HEK293T (cell line): ENCODE measurements around the gene C20orf204.

Experiments
- CTCF ChIA-PET: fragments of 350-600 bp; formaldehyde crosslinking; extraction: SDS; loops from one replicate; lab custom pipeline; 2021; ENCODE audit warnings: antibody characterized with exemption, inconsistent platforms; lab: Yijun Ruan, JAX
- POLR2A ChIA-PET: fragments of 350-600 bp; formaldehyde crosslinking; extraction: SDS; loops from one replicate; lab custom pipeline; 2020; ENCODE audit warnings: antibody characterized with exemption, inconsistent platforms; lab: Yijun Ruan, JAX
- DNase-seq: peaks from one replicate; pipeline ENCODE4 v3.0.0; 2012; ENCODE audit warnings: mixed read lengths; ENCODE audit errors: extremely low spot score
- ARNT ChIP-seq: fragments of 450-650 bp; IDR thresholded peaks from 2 replicates; pipeline ENCODE4 v1.6.1; 2017; ENCODE audit warnings: mild to moderate bottlenecking
- BHLHE40 ChIP-seq: fragments of 450-650 bp; IDR thresholded peaks from 2 replicates; pipeline ENCODE4 v1.6.1; 2016; ENCODE audit warnings: mild to moderate bottlenecking, moderate library complexity, borderline replicate concordance
- CTBP1 ChIP-seq: fragments of 450-650 bp; IDR thresholded peaks from 2 replicates; pipeline ENCODE4 v1.6.1; 2016; ENCODE audit warnings: borderline replicate concordance
- ELF4 ChIP-seq: fragments of 450-650 bp; IDR thresholded peaks from 2 replicates; pipeline ENCODE4 v1.6.1; 2017; ENCODE audit warnings: antibody characterized with exemption
- FOXA1 ChIP-seq: fragments of 450-650 bp; IDR thresholded peaks from 2 replicates; pipeline ENCODE4 v1.6.1; 2016; ENCODE audit warnings: mild to moderate bottlenecking
- FOXK2 ChIP-seq: fragments of 450-650 bp; IDR thresholded peaks from 2 replicates; pipeline ENCODE4 v1.6.1; 2016; ENCODE audit warnings: mild to moderate bottlenecking
- FOXM1 ChIP-seq: fragments of 450-650 bp; IDR thresholded peaks from 2 replicates; pipeline ENCODE4 v1.6.1; 2017; ENCODE audit warnings: mild to moderate bottlenecking, borderline replicate concordance
- HDGF ChIP-seq: fragments of 450-650 bp; IDR thresholded peaks from 2 replicates; pipeline ENCODE4 v1.6.1; 2017; ENCODE audit warnings: antibody characterized with exemption, borderline replicate concordance
- L3MBTL2 ChIP-seq: fragments of 450-650 bp; conservative IDR thresholded peaks from 2 replicates; pipeline ENCODE4 v1.6.1; 2016; ENCODE audit warnings: mild to moderate bottlenecking
- LEF1 ChIP-seq: fragments of 450-650 bp; IDR thresholded peaks from 2 replicates; pipeline ENCODE4 v1.6.1; 2017; ENCODE audit warnings: mild to moderate bottlenecking, borderline replicate concordance
- NFRKB ChIP-seq: fragments of 450-650 bp; IDR thresholded peaks from 2 replicates; pipeline ENCODE4 v1.6.1; 2016; ENCODE audit warnings: mild to moderate bottlenecking, moderate library complexity
- PKNOX1 ChIP-seq: fragments of 450-650 bp; IDR thresholded peaks from 2 replicates; pipeline ENCODE4 v1.6.1; 2016
- SP1 ChIP-seq: fragments of 450-650 bp; IDR thresholded peaks from 2 replicates; pipeline ENCODE4 v1.6.1; 2017
- SUZ12 ChIP-seq: fragments of 450-650 bp; IDR thresholded peaks from 2 replicates; pipeline ENCODE4 v1.6.1; 2016; ENCODE audit warnings: mild to moderate bottlenecking
- TARDBP ChIP-seq: fragments of 450-650 bp; IDR thresholded peaks from 2 replicates; pipeline ENCODE4 v1.6.1; 2016
- ZNF384 ChIP-seq: fragments of 450-650 bp; IDR thresholded peaks from 2 replicates; pipeline ENCODE4 v1.6.1; 2016

Gene C20orf204

GRCh38 chr20:64063389-64064144, 27.6 kb downstream of the C20orf204 start:
- no peak for DNase-seq
- POLR2A ChIA-PET = interaction anchor here (0.6 to 1.9 kb wide), 20 partner anchors 9 to 92 kb away, joined by 3 to 38 read pairs (median 5); partner anchors contain the start of genes OPRL1, RGS19 and SAMD10

GRCh38 chr20:64064145-64064698, 28.2 kb downstream of the C20orf204 start:
- ChIA-PET POLR2A (interaction anchor here (1.4 to 1.6 kb wide), 2 partner anchors 11 to 15 kb away, joined by 3 to 5 read pairs; partner anchors contain the start of genes OPRL1 and RGS19), CTCF (no interaction called here)
- TF ChIP-seq SP1 = no peak
- TF ChIP-seq ZNF384 = no peak
- no peak for TF ChIP-seq BHLHE40
- no peak for TF ChIP-seq FOXK2
- TF ChIP-seq SUZ12 = no peak
- no peak for TF ChIP-seq TARDBP
- TF ChIP-seq PKNOX1 = no peak
- no peak for TF ChIP-seq CTBP1
- TF ChIP-seq FOXM1 = no peak
- no peak for TF ChIP-seq ARNT
- no peak for TF ChIP-seq ELF4
- TF ChIP-seq L3MBTL2 = no peak
- TF ChIP-seq NFRKB = no peak
- TF ChIP-seq LEF1 = no peak
- TF ChIP-seq FOXA1 = no peak
- no peak for TF ChIP-seq HDGF
- DNase-seq = no peak

More at GRCh38 chr20:64063389-64064144, 27.6 kb downstream of the C20orf204 start:
- CTCF ChIA-PET = interaction anchor here (1.4 kb wide), 1 partner anchor 83 kb away, joined by 5 read pairs; the partner anchor contains the start of gene PRPF6
- TF ChIP-seq ARNT (no peak), ELF4 (no peak), ZNF384 (no peak), HDGF (no peak), SUZ12 (no peak), TARDBP (no peak), FOXA1 (no peak), L3MBTL2 (no peak), FOXM1 (no peak)

GRCh38 chr20:64065062-64065973, 29.3 kb downstream of the C20orf204 start:
- DNase-seq = no peak
- ChIA-PET CTCF (no interaction called here), POLR2A (interaction anchor here (1.4 to 1.6 kb wide), 2 partner anchors 12 to 14 kb away, joined by 3 to 5 read pairs; partner anchors contain the start of genes OPRL1 and RGS19)
- TF ChIP-seq CTBP1 (no peak), SUZ12 (no peak), HDGF (no peak), ARNT (no peak), BHLHE40 (no peak)

DNA sequence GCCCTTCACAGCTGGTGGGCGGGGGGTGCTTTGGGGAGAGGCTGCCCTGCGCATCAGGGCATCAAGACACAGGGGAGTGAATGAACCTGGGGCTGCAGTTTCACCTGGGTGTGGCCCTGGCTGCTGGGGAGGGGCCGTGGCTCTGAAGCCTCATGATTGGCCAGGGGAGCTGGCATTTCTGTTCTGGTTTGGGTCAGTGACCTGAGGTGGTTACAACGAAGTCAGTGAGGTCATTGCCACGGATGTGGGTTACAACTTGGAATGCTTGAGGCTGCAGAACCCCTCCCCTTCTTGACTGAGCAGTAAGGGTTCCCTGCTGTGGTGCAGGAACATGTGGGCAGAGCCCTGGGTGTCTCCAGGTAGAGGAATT, 30.0 kb downstream of the C20orf204 start:
- DNase-seq = no peak
- no peak for TF ChIP-seq BHLHE40
- no peak for TF ChIP-seq FOXA1
- TF ChIP-seq TARDBP = no peak
- TF ChIP-seq ZNF384 = no peak
- TF ChIP-seq FOXK2 = no peak
- TF ChIP-seq ARNT = no peak
- TF ChIP-seq NFRKB = no peak
- no peak for TF ChIP-seq LEF1
- TF ChIP-seq SUZ12 = no peak
- TF ChIP-seq PKNOX1 = no peak
- TF ChIP-seq SP1 = no peak
- no peak for TF ChIP-seq CTBP1
- ChIA-PET CTCF (no interaction called here), POLR2A (interaction anchor here (1.6 kb wide), 1 partner anchor 13 kb away, joined by 3 read pairs; no protein-coding TSS in a partner anchor)

DNA sequence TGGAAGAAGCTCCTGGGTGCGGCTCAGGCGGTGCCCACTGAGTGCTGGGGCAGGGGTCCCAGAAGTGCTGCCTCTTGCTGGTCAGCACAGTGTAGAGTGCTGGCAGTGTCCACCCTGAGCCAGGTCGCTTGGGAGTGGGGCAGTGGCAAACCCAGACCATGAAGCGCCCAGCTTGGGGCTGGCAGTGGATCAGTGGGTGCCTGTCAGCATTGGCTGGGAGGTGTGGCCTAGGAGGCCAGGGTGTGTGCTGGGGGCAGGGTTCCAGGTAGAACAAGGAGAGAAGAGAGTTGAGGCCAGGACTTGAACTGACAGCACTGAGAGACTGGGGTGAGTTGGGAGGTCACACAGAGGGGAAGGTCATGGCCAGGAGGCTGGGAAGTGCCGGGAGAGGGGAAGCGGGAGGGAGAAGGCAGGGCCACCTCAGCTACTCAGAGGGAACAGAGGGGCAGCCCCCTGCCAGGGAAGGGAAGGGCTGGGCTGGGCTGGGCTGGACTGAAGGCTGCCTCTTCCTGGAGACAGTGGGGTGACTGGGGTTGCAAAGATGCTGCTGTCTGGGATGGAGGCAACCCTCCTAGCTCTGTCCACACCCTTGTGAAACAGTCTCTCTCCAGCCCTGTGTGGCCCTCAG, 31.1 kb downstream of the C20orf204 start:
- TF ChIP-seq FOXK2 (no peak), CTBP1 (no peak), ARNT (no peak), HDGF (no peak), TARDBP (no peak), ZNF384 (no peak), L3MBTL2 (no peak), NFRKB (no peak), LEF1 (no peak), FOXA1 (no peak), ELF4 (no peak), SUZ12 (no peak), SP1 (no peak), FOXM1 (no peak), BHLHE40 (no peak), PKNOX1 (no peak)
- CTCF ChIA-PET = no interaction called here
- POLR2A ChIA-PET = interaction anchor here (0.7 kb wide), 1 partner anchor 11 kb away, joined by 3 read pairs; no protein-coding TSS in a partner anchor
- DNase-seq = no peak
